Astrocyte (in vitro differentiated cells and primary cell): ENCODE measurements around the gene FYN. TPM values are rescaled to one million over a fixed set of nuclear protein-coding genes. Genes with fewer than 3 reads are reported as not detected.

Experiments used
- DNase-seq: peaks from one replicate; pipeline ENCODE4 v3.0.0-alpha.2; 2010; ENCODE audit warnings: low read depth
- FAIRE-seq: peaks from 2 replicates; lab custom pipeline; 2011; peaks lifted over from hg19 to GRCh38; lab: Jason Lieb, UNC
- H2AFZ ChIP-seq: 2 replicates; pipeline ENCODE4 v1.6.0; 2012; ENCODE audit warnings: low read depth, low read length, inconsistent platforms
- H3K27ac ChIP-seq: 2 replicates; pipeline ENCODE4 v1.5.1; 2011; ENCODE audit warnings: low read depth, low read length, inconsistent platforms
- H3K27me3 ChIP-seq: 2 replicates; pipeline ENCODE4 v1.6.0; 2011; ENCODE audit warnings: low read length, inconsistent platforms; ENCODE audit not compliant: insufficient read depth
- H3K36me3 ChIP-seq: 2 replicates; pipeline ENCODE4 v1.5.1; 2011; ENCODE audit warnings: low read length, inconsistent platforms; ENCODE audit not compliant: insufficient read depth
- H3K4me1 ChIP-seq: 2 replicates; pipeline ENCODE4 v1.5.1; 2011; ENCODE audit warnings: low read length, inconsistent platforms; ENCODE audit not compliant: insufficient read depth
- H3K4me2 ChIP-seq: 2 replicates; pipeline ENCODE4 v1.6.0; 2012; ENCODE audit warnings: low read length, inconsistent platforms
- H3K4me3 ChIP-seq: 2 replicates; pipeline ENCODE4 v1.5.1; 2011; ENCODE audit warnings: low read depth, mild to moderate bottlenecking, low read length, inconsistent platforms; ENCODE audit not compliant: insufficient read depth
- H3K79me2 ChIP-seq: 2 replicates; pipeline ENCODE4 v1.6.0; 2012; ENCODE audit warnings: mild to moderate bottlenecking, low read length, inconsistent platforms; ENCODE audit not compliant: insufficient read depth
- H3K9ac ChIP-seq: 2 replicates; pipeline ENCODE4 v1.6.0; 2012; ENCODE audit warnings: mild to moderate bottlenecking, low read length, inconsistent platforms
- H3K9me3 ChIP-seq: 2 replicates; pipeline ENCODE4 v1.5.1; 2012; ENCODE audit warnings: low read depth, mild to moderate bottlenecking, low read length, inconsistent platforms; ENCODE audit not compliant: insufficient read depth
- H4K20me1 ChIP-seq: 2 replicates; pipeline ENCODE4 v1.6.0; 2012; ENCODE audit warnings: low read length, inconsistent platforms; ENCODE audit not compliant: insufficient read depth
- H3K27ac Mint-ChIP-seq: one replicate; pipeline ENCODE4 v1.8.0; 2021; ENCODE audit warnings: mild to moderate bottlenecking, mixed read lengths; ENCODE audit not compliant: unreplicated experiment
- H3K27me3 Mint-ChIP-seq: one replicate; pipeline ENCODE4 v1.8.0; 2021; ENCODE audit warnings: low read depth, mixed read lengths; ENCODE audit not compliant: unreplicated experiment
- H3K36me3 Mint-ChIP-seq: one replicate; pipeline ENCODE4 v1.8.0; 2021; ENCODE audit warnings: low read depth, mixed read lengths; ENCODE audit not compliant: unreplicated experiment
- H3K4me1 Mint-ChIP-seq: one replicate; pipeline ENCODE4 v1.8.0; 2021; ENCODE audit warnings: low read depth, mixed read lengths; ENCODE audit not compliant: unreplicated experiment
- H3K4me3 Mint-ChIP-seq: one replicate; pipeline ENCODE4 v1.8.0; 2021; ENCODE audit warnings: mild to moderate bottlenecking, moderate library complexity, mixed read lengths; ENCODE audit not compliant: unreplicated experiment
- H3K9me3 Mint-ChIP-seq: one replicate; pipeline ENCODE4 v1.8.0; 2021; ENCODE audit warnings: mild to moderate bottlenecking, mixed read lengths; ENCODE audit not compliant: unreplicated experiment
- EZH2 ChIP-seq: IDR thresholded peaks from 2 replicates; pipeline ENCODE4 v1.6.1; 2012; ENCODE audit warnings: mild to moderate bottlenecking, low read length, inconsistent platforms; ENCODE audit not compliant: insufficient read depth
- total RNA-seq: library from RNA; stranded (reverse); gene quantifications from 2 replicates; pipeline ENCODE4 v1.2.1, GENCODE V29; 2021
- TF ChIP-seq, protein P1 (sequence below): IDR thresholded peaks from 2 replicates; pipeline ENCODE4 v1.5.1; 2011; ENCODE audit warnings: low read depth, mild to moderate bottlenecking, inconsistent platforms, low read length, moderate library complexity; ENCODE audit not compliant: insufficient read depth

Gene FYN
- total RNA-seq, 1 donor from 2014 or later = 167 TPM

DNA sequence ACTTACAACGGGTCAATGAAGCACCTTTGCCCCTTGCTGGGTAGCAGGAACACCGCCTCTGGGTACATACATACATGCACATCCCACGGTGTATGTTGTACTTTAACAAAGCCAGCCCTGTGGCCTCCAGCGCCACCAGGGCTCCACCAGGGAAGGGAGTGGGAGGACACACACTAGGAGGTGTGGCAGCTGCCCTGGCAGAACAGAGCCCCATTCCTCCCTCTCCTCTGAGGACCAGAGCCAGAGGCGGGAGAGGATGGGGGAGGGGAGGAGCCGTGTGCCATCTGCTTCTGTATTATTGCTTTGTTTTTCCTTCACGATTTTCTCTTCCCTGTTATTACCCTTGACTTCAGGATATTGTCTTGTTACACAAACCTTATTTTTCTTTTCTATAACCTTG lies 161.8 kb downstream of the FYN start:
- no peak overlapping the region for H3K4me3 ChIP-seq
- Mint-ChIP-seq H3K4me3 (no peak overlapping the region), H3K27ac (peak overlapping the region; percentile 51), H3K27me3 (no peaks in the 10 kb centered on the region), H3K9me3 (no peaks in the 10 kb centered on the region), H3K4me1 (peaks cover 24% of the 10 kb centered on the region), H3K36me3 (peaks cover 13% of the 10 kb centered on the region)
- H3K4me2 ChIP-seq = no peak overlapping the region
- TF ChIP-seq EZH2 = no peak
- TF ChIP-seq, protein P1, sequence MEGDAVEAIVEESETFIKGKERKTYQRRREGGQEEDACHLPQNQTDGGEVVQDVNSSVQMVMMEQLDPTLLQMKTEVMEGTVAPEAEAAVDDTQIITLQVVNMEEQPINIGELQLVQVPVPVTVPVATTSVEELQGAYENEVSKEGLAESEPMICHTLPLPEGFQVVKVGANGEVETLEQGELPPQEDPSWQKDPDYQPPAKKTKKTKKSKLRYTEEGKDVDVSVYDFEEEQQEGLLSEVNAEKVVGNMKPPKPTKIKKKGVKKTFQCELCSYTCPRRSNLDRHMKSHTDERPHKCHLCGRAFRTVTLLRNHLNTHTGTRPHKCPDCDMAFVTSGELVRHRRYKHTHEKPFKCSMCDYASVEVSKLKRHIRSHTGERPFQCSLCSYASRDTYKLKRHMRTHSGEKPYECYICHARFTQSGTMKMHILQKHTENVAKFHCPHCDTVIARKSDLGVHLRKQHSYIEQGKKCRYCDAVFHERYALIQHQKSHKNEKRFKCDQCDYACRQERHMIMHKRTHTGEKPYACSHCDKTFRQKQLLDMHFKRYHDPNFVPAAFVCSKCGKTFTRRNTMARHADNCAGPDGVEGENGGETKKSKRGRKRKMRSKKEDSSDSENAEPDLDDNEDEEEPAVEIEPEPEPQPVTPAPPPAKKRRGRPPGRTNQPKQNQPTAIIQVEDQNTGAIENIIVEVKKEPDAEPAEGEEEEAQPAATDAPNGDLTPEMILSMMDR = no peak
- H3K79me2 ChIP-seq = no peaks in the 10 kb centered on the region
- DNase-seq = no peak
- no peak overlapping the region for H2AFZ ChIP-seq
- peak overlapping the region; percentile 63 for H3K27ac ChIP-seq
- no peaks in the 10 kb centered on the region for H3K27me3 ChIP-seq
- H3K4me1 ChIP-seq = peaks cover 21% of the 10 kb centered on the region
- no peaks in the 10 kb centered on the region for H3K9me3 ChIP-seq
- no peak for FAIRE-seq
- peak overlapping the region; percentile 41 for H3K9ac ChIP-seq
- H3K36me3 ChIP-seq = peaks cover 5% of the 10 kb centered on the region
- H4K20me1 ChIP-seq = no peaks in the 10 kb centered on the region

- Mint-ChIP-seq H3K4me3 (no peak overlapping the region), H3K4me1 (peaks cover 24% of the 10 kb centered on the region), H3K36me3 (peaks cover 13% of the 10 kb centered on the region), H3K9me3 (no peaks in the 10 kb centered on the region), H3K27me3 (no peaks in the 10 kb centered on the region), H3K27ac (peak overlapping the region; percentile 51)
- Histone ChIP-seq H3K27me3 (no peaks in the 10 kb centered on the region), H3K36me3 (peaks cover 9% of the 10 kb centered on the region), H3K4me2 (no peak overlapping the region), H3K27ac (peak overlapping the region; percentile 1), H3K79me2 (no peaks in the 10 kb centered on the region), H3K4me1 (peaks cover 21% of the 10 kb centered on the region), H3K9me3 (no peaks in the 10 kb centered on the region), H2AFZ (no peak overlapping the region), H4K20me1 (no peaks in the 10 kb centered on the region), H3K4me3 (no peak overlapping the region), H3K9ac (peak overlapping the region; percentile 7)
- TF ChIP-seq EZH2 = no peak
- TF ChIP-seq, protein P1 = no peak
- FAIRE-seq = no peak
- no peak for DNase-seq
Measured at GRCh38 chr6:111710911-111711310, 162.3 kb downstream of the FYN start.

GRCh38 chr6:111710439-111710838 lies 162.8 kb downstream of the FYN start:
- no peaks in the 10 kb centered on the region for H3K9me3 Mint-ChIP-seq
- H3K4me1 Mint-ChIP-seq = peaks cover 24% of the 10 kb centered on the region
- H3K9me3 ChIP-seq = no peaks in the 10 kb centered on the region
- peaks cover 21% of the 10 kb centered on the region for H3K4me1 ChIP-seq
- no peak overlapping the region for H3K4me3 Mint-ChIP-seq
- FAIRE-seq = peak; percentile 37
- peaks cover 13% of the 10 kb centered on the region for H3K36me3 Mint-ChIP-seq
- no peak for DNase-seq
- H3K27ac ChIP-seq = peak overlapping the region; percentile 15
- no peak overlapping the region for H3K4me3 ChIP-seq
- no peaks in the 10 kb centered on the region for H3K27me3 Mint-ChIP-seq
- H3K79me2 ChIP-seq = no peaks in the 10 kb centered on the region
- peak overlapping the region; percentile 37 for H3K4me2 ChIP-seq
- TF ChIP-seq, protein P1 = no peak
- no peak for TF ChIP-seq EZH2
- peak overlapping the region; percentile 12 for H3K9ac ChIP-seq
- no peak overlapping the region for H3K27ac Mint-ChIP-seq
- H3K36me3 ChIP-seq = peaks cover 9% of the 10 kb centered on the region
- no peaks in the 10 kb centered on the region for H4K20me1 ChIP-seq
- H2AFZ ChIP-seq = no peak overlapping the region
- no peaks in the 10 kb centered on the region for H3K27me3 ChIP-seq
